ENCODE measurements around the gene UROC1. TPM values are rescaled to one million over a fixed set of nuclear protein-coding genes. Genes with fewer than 3 reads are reported as not detected.

UROC1 gene
- total and polyA plus RNA-seq, 9 of the 15 experiments (the other 6 are each of a cell fraction or from before 2014, with no cell fraction given) = not detected

GRCh38 chr3:126456766-126457388 lies 60.7 kb downstream of the UROC1 start:
- no peak overlapping the region for H3K4me3 ChIP-seq
- no peaks in the 10 kb centered on the region for H3K27me3 ChIP-seq (ENCODE audit: control insufficient read depth in 2 of 2, insufficient read depth in 2 of 2, low read length in 2 of 2)
- H3K9ac ChIP-seq (ENCODE audit: insufficient read depth in 1 of 2, low read depth in 2 of 2, low read length in 2 of 2) = no peak overlapping the region
- no peak overlapping the region for H2AFZ ChIP-seq (ENCODE audit: low read depth, low read length)
- no peak overlapping the region for H3K4me2 ChIP-seq (ENCODE audit: insufficient read depth, low read length)
- no peaks in the 10 kb centered on the region for H3K4me1 ChIP-seq (replicated peaks in 1 of 2; ENCODE audit: control insufficient read depth in 2 of 2, insufficient read depth in 2 of 2, low read length in 2 of 2)
- no peak overlapping the region for H3K27ac ChIP-seq (ENCODE audit: extremely low read depth, low read depth, low read length)
- no peaks in the 10 kb centered on the region for H3K9me1 ChIP-seq (ENCODE audit: control insufficient read depth, insufficient read depth, low read length)
- BruUV-seq (replicated peaks) = no TSS peak
- ATAC-seq (no peak), FAIRE-seq (no peak), DNase-seq (ENCODE audit: extremely low read depth in 1 of 4, low spot score in 3 of 4) (no peak)
- POLR2A ChIA-PET = interaction anchor here (0.7 to 0.8 kb wide), 2 partner anchors 22 to 38 kb away, joined by 3 to 4 read pairs; no protein-coding TSS in a partner anchor
- CTCF ChIA-PET (ENCODE audit: low intra/inter-chr PET ratio) = no interaction called here
- intact Hi-C loops (cut with micrococcal nuclease) = no loop called here
- no peaks in the 10 kb centered on the region for H4K20me1 ChIP-seq (replicated peaks; ENCODE audit: control insufficient read depth, insufficient read depth, low read length)
- no peaks in the 10 kb centered on the region; the same call in 2 of the 3 replicates for H3K79me2 ChIP-seq (ENCODE audit: control insufficient read depth, insufficient read depth, low read length)
- 80% methylated on average over 6 of the region's 12 CpGs for WGBS (ENCODE audit: insufficient coverage, low coverage, missing lambda C conversion rate)
- no peaks in the 10 kb centered on the region for H3K9me3 ChIP-seq (replicated peaks; ENCODE audit: control insufficient read depth, insufficient read depth, low read depth, low read length)
- H3K36me3 ChIP-seq (ENCODE audit: control insufficient read depth, insufficient read depth, low read length) = peaks cover 67% of the 10 kb centered on the region
- in situ Hi-C loops (cut with MboI) = no loop called here
- TF ChIP-seq MEF2A (IDR thresholded peaks at IDR 0.05; ENCODE audit: control insufficient read depth, low read depth, low read length) (no peak), IFI16 (CRISPR knock-in tag; IDR thresholded peaks at IDR 0.05) (no peak), HOMEZ (CRISPR knock-in tag; IDR thresholded peaks at IDR 0.05) (no peak), LEF1 (IDR thresholded peaks at IDR 0.05) (no peak), PPARD (CRISPR knock-in tag; IDR thresholded peaks at IDR 0.05) (no peak), USF1 (CRISPR knock-in tag; IDR thresholded peaks at IDR 0.05) (no peak), ZBTB11 (CRISPR knock-in tag; IDR thresholded peaks at IDR 0.05) (no peak), ZNF197 (CRISPR knock-in tag; IDR thresholded peaks at IDR 0.05; ENCODE audit: low read depth) (no peak), ERF (CRISPR knock-in tag; IDR thresholded peaks at IDR 0.05) (no peak), TOE1 (IDR thresholded peaks at IDR 0.05; ENCODE audit: borderline replicate concordance) (no peak), TOE1 (CRISPR knock-in tag; IDR thresholded peaks at IDR 0.05; ENCODE audit: borderline replicate concordance, low read depth) (no peak), CBX2 (IDR thresholded peaks at IDR 0.05; ENCODE audit: insufficient read depth, low read length, poor library complexity, severe bottlenecking) (no peak), KDM1A (IDR thresholded peaks at IDR 0.05) (no peak), CBFA2T2 (conservative IDR thresholded peaks at IDR 0.05) (no peak), ZNF586 (CRISPR knock-in tag; conservative IDR thresholded peaks at IDR 0.05) (no peak), POLR2AphosphoS5 (IDR thresholded peaks at IDR 0.05; ENCODE audit: control insufficient read depth, insufficient read depth, low read depth, low read length) (no peak)
